ENCODE data around the gene MICALL2. TPM values are rescaled to one million over a fixed set of nuclear protein-coding genes. Genes with fewer than 3 reads are reported as not detected.
A peak's percentile ranks its signal among the peaks of the same experiment; 100 is the strongest.

The MICALL2 gene
- total RNA-seq, 6 donors from 2014 or later: 17.8 to 67.1 (median 42.4) TPM

DNA sequence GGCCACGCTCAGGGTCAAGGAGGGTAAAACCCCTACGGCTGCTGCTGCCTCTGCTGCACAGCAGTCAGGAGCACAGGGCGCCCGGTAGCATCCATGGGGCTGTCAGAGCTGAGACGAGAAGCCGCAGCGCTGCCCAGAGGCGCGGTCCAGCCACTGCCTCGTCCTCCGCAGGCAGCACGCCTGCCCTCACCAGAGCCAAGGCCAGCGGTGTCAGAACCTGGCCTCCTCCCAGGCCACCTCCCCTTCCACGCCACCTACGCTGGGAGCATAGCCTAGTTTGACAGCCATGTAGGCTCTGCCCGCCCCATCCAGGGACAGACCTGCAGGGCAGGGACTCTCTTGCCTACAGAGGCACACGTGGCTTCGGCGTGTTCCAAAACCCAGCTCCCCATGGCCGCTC lies 28.7 kb upstream of the MICALL2 start:
- peaks cover 34 to 100% (median 90%) of the 10 kb centered on the region in 4 donors for H3K36me3 ChIP-seq
- 84% methylated on average over 19 of the region's 20 CpGs; no CpG with 5 or more reads in 1 of the 2 donors for WGBS, 2 donors
- no peak for TF ChIP-seq POLR2AphosphoS5 (IDR thresholded peaks at IDR 0.05)
- no peak for TF ChIP-seq EP300 (IDR thresholded peaks at IDR 0.05)
- ATAC-seq (ENCODE audit: low FRiP score in 2 of 2) (no peak), DNase-seq (peak in 1 of 2 donors; percentile 75)
- no peak overlapping the region for H3K4me3 ChIP-seq
- no peaks in the 10 kb centered on the region for H3K9me3 ChIP-seq
- no peaks in the 10 kb centered on the region for H3K4me1 ChIP-seq
- no peak overlapping the region for H3K27ac ChIP-seq
- no peaks in the 10 kb centered on the region for H3K27me3 ChIP-seq

DNA sequence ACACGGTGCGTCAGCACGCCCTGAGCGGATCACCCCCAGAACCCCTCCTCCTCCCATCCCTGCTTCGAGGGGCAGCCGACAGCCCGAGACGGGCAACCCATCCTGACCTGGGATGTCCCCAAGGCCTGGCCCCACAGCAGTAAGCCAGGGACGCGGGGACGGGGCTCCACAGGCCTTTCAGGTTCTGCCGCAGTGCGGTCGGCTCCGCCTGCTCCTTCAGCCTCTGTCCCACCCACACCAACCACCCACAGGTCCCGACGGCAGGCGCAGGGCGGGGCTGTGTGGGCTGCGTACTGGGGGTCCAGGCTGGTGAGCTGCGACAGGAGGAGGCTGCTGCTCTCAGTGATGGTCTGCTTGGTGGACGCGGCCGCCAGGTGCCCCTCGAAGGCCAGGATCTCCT lies 28.2 kb upstream of the MICALL2 start:
- Histone ChIP-seq H3K36me3 (peaks cover 30 to 100% (median 90%) of the 10 kb centered on the region in 4 donors), H3K9me3 (no peaks in the 10 kb centered on the region), H3K27ac (no peak overlapping the region), H3K4me1 (no peaks in the 10 kb centered on the region), H3K27me3 (no peaks in the 10 kb centered on the region), H3K4me3 (no peak overlapping the region)
- no peak for ATAC-seq (ENCODE audit: low FRiP score in 2 of 2)
- 90 to 92% methylated on average over 6 to 25 of the region's 25 CpGs for WGBS, 2 donors
- TF ChIP-seq EP300 (IDR thresholded peaks at IDR 0.05) (no peak), POLR2AphosphoS5 (IDR thresholded peaks at IDR 0.05) (no peak), POLR2A (IDR thresholded peaks at IDR 0.05) (no peak)
- TF ChIP-seq, protein P1, sequence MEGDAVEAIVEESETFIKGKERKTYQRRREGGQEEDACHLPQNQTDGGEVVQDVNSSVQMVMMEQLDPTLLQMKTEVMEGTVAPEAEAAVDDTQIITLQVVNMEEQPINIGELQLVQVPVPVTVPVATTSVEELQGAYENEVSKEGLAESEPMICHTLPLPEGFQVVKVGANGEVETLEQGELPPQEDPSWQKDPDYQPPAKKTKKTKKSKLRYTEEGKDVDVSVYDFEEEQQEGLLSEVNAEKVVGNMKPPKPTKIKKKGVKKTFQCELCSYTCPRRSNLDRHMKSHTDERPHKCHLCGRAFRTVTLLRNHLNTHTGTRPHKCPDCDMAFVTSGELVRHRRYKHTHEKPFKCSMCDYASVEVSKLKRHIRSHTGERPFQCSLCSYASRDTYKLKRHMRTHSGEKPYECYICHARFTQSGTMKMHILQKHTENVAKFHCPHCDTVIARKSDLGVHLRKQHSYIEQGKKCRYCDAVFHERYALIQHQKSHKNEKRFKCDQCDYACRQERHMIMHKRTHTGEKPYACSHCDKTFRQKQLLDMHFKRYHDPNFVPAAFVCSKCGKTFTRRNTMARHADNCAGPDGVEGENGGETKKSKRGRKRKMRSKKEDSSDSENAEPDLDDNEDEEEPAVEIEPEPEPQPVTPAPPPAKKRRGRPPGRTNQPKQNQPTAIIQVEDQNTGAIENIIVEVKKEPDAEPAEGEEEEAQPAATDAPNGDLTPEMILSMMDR (IDR thresholded peaks at IDR 0.05): no peak
- peak in 1 of 2 donors; percentile 82 for DNase-seq

DNA sequence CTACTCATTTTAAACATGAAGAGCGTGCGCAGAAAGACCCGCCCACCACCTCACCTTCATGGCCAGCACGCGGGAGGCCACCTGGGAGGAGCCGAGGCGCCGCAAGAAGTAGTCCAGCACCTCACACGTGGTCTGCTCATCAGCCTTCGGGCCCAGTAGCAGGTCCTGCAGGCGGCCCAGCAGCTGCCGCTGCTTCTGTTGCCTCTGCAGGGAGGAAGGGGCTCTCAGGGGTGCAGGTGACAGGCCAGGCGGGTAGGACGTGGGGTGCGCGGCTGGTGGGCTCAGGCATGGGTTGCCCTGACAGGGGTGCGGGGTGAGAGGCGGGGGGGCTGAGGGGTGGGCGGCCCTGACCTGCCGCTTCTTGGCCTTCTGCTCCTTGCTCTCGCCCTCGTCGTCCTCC lies 27.3 kb upstream of the MICALL2 start:
- peak in 1 of 2 donors; percentile 76 for DNase-seq
- Histone ChIP-seq H3K4me3 (no peak overlapping the region), H3K9me3 (no peaks in the 10 kb centered on the region), H3K4me1 (no peaks in the 10 kb centered on the region), H3K27ac (no peak overlapping the region), H3K27me3 (no peaks in the 10 kb centered on the region), H3K36me3 (peaks cover 30 to 100% (median 90%) of the 10 kb centered on the region in 4 donors)
- 95 to 96% methylated on average over 9 to 22 of the region's 23 CpGs for WGBS, 2 donors
- ATAC-seq (ENCODE audit: low FRiP score in 2 of 2): no peak
- TF ChIP-seq, protein P1 (IDR thresholded peaks at IDR 0.05): no peak
- TF ChIP-seq EP300 (IDR thresholded peaks at IDR 0.05) (no peak), POLR2AphosphoS5 (IDR thresholded peaks at IDR 0.05) (no peak), POLR2A (IDR thresholded peaks at IDR 0.05) (no peak)

DNA sequence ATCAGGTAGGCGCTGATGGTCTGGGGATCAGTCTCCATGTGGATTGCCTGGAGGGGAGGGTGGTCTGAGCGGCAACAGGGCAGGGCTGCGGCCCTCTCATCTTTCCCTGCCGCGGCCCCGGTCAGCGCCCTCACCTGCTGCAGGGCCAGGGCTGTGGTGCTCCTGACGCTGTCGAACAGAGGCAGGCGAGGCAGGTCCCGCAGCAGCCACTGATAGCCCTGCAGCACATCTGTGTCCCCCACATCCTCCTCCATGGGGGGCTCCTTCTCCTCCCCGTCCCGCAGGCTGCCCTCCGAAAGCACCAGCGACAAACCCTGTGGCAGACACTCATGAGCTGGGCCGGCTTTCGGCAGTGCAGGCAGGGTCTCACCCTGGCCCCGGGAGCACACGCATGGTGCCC lies 25.9 kb upstream of the MICALL2 start:
- Histone ChIP-seq H3K9me3 (no peaks in the 10 kb centered on the region), H3K27ac (no peak overlapping the region), H3K4me1 (no peaks in the 10 kb centered on the region), H3K27me3 (no peaks in the 10 kb centered on the region), H3K4me3 (no peak overlapping the region), H3K36me3 (peaks cover 27 to 100% (median 96%) of the 10 kb centered on the region in 4 donors)
- DNase-seq (peak in 1 of 2 donors; percentile 74), ATAC-seq (ENCODE audit: low FRiP score in 2 of 2) (no peak)
- TF ChIP-seq, protein P1 (IDR thresholded peaks at IDR 0.05): no peak
- TF ChIP-seq EP300 (IDR thresholded peaks at IDR 0.05) (no peak), POLR2AphosphoS5 (IDR thresholded peaks at IDR 0.05) (no peak), POLR2A (IDR thresholded peaks at IDR 0.05) (no peak)
- WGBS, 2 donors: 98 to 99% methylated on average over 10 to 16 of the region's 19 CpGs

DNA sequence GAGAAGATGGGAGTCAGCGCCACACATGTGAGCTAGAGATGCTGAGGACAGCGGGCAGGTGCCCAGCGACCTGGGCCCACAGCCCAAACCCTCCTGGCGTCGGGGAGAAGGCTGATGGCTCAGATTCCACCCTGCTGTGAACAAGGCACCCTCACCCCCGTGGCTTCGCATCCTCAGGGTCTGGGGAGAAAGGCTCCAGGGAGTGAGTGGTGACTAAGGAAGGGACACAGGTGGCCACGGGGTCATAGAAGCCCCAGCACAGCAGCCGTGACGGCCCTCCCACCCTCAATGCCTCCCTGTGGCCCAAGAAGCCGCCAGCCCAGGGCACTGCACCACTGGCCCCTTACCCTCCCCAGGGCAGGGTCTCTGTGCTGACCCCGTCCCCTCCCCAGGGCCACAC lies 25.3 kb upstream of the MICALL2 start:
- no peak for ATAC-seq (ENCODE audit: low FRiP score in 2 of 2)
- TF ChIP-seq EP300 (IDR thresholded peaks at IDR 0.05) (no peak), POLR2A (IDR thresholded peaks at IDR 0.05) (no peak)
- peak in 1 of 2 donors; percentile 52 for DNase-seq
- Histone ChIP-seq H3K4me3 (no peak overlapping the region), H3K4me1 (no peaks in the 10 kb centered on the region), H3K27me3 (no peaks in the 10 kb centered on the region), H3K36me3 (peaks cover 27 to 100% (median 99%) of the 10 kb centered on the region in 4 donors), H3K27ac (no peak overlapping the region), H3K9me3 (no peaks in the 10 kb centered on the region)
- WGBS, 2 donors: 96% methylated on average over 12 of the region's 12 CpGs; no CpG with 5 or more reads in 1 of the 2 donors

All from upper lobe of left lung (tissue), 6 donors.